ES-I3 (cell line): ENCODE results near the gene DCP1B.
A peak's percentile ranks its signal among the peaks of the same experiment; 100 is the strongest.

Experiments
- H3K36me3 ChIP-seq: 2 replicates; pipeline ENCODE4 v1.6.1; 2013; ENCODE audit warnings: mild to moderate bottlenecking, low read length, control low read depth, moderate library complexity; ENCODE audit not compliant: insufficient read depth
- H3K4me1 ChIP-seq: 2 replicates; pipeline ENCODE4 v1.6.1; 2013; ENCODE audit warnings: mild to moderate bottlenecking, control low read depth, low read length; ENCODE audit not compliant: insufficient read depth
- H3K9ac ChIP-seq: 2 replicates; pipeline ENCODE4 v1.6.1; 2013; ENCODE audit warnings: low read depth, mild to moderate bottlenecking, low read length, moderate library complexity
- H3K9me3 ChIP-seq: 2 replicates; pipeline ENCODE4 v1.6.1; 2013; ENCODE audit warnings: mild to moderate bottlenecking, low read length, moderate library complexity; ENCODE audit not compliant: control insufficient read depth, insufficient read depth

Gene DCP1B

GRCh38 chr12:2009623-2010022, 5.4 kb upstream of the DCP1B start:
- Histone ChIP-seq H3K9me3 (no peaks in the 10 kb centered on the region), H3K9ac (no peak overlapping the region), H3K4me1 (peaks cover 12% of the 10 kb centered on the region; the same call in 1 of the 2 replicates)

GRCh38 chr12:2008677-2009076, 4.4 kb upstream of the DCP1B start:
- Histone ChIP-seq H3K36me3 (no peaks in the 10 kb centered on the region), H3K4me1 (peaks cover 9% of the 10 kb centered on the region; the same call in 1 of the 2 replicates), H3K9ac (no peak overlapping the region), H3K9me3 (no peaks in the 10 kb centered on the region)

More at GRCh38 chr12:2009623-2010022, 5.4 kb upstream of the DCP1B start:
- H3K36me3 ChIP-seq, result no peaks in the 10 kb centered on the region

GRCh38 chr12:2003676-2004112, 563 bp downstream of the DCP1B start:
- H3K9ac ChIP-seq, result peak overlapping the region; percentile 62
- H3K4me1 ChIP-seq, result peaks cover 10% of the 10 kb centered on the region
- no peaks in the 10 kb centered on the region for H3K9me3 ChIP-seq
- H3K36me3 ChIP-seq, result no peaks in the 10 kb centered on the region

GRCh38 chr12:1995205-1995896, 8.9 kb downstream of the DCP1B start:
- Histone ChIP-seq H3K9ac (no peak overlapping the region), H3K4me1 (peaks cover 26% of the 10 kb centered on the region), H3K9me3 (no peaks in the 10 kb centered on the region), H3K36me3 (peaks cover 6% of the 10 kb centered on the region)

GRCh38 chr12:1994429-1995143, 9.7 kb downstream of the DCP1B start:
- Histone ChIP-seq H3K9ac (no peak overlapping the region), H3K4me1 (peaks cover 26% of the 10 kb centered on the region), H3K36me3 (peaks cover 6% of the 10 kb centered on the region), H3K9me3 (no peaks in the 10 kb centered on the region)

- H3K36me3 ChIP-seq, result peaks cover 6% of the 10 kb centered on the region
Observed at GRCh38 chr12:1993871-1994371, 10.3 kb downstream of the DCP1B start.

GRCh38 chr12:1993341-1993740, 10.9 kb downstream of the DCP1B start:
- Histone ChIP-seq H3K4me1 (peaks cover 23% of the 10 kb centered on the region), H3K36me3 (peaks cover 6% of the 10 kb centered on the region), H3K9me3 (no peaks in the 10 kb centered on the region), H3K9ac (no peak overlapping the region)

More at GRCh38 chr12:1993871-1994371, 10.3 kb downstream of the DCP1B start:
- no peaks in the 10 kb centered on the region for H3K9me3 ChIP-seq
- no peak overlapping the region for H3K9ac ChIP-seq
- peaks cover 26% of the 10 kb centered on the region for H3K4me1 ChIP-seq

- Histone ChIP-seq H3K9ac (no peak overlapping the region), H3K36me3 (peaks cover 6% of the 10 kb centered on the region), H3K4me1 (peaks cover 19% of the 10 kb centered on the region), H3K9me3 (no peaks in the 10 kb centered on the region)
Observed at GRCh38 chr12:1992732-1993131, 11.5 kb downstream of the DCP1B start.

- peaks cover 10% of the 10 kb centered on the region; the same call in 1 of the 2 replicates for H3K9me3 ChIP-seq
- H3K9ac ChIP-seq, result no peak overlapping the region
- peaks cover 6% of the 10 kb centered on the region for H3K36me3 ChIP-seq
- H3K4me1 ChIP-seq, result peaks cover 4% of the 10 kb centered on the region; the same call in 1 of the 2 replicates
Observed at GRCh38 chr12:1989111-1989510, 15.1 kb downstream of the DCP1B start.

GRCh38 chr12:1984759-1985158, 19.5 kb downstream of the DCP1B start:
- H3K36me3 ChIP-seq, result no peaks in the 10 kb centered on the region
- no peak overlapping the region for H3K9ac ChIP-seq
- H3K9me3 ChIP-seq, result peaks cover 10% of the 10 kb centered on the region; the same call in 1 of the 2 replicates
- peaks cover 4% of the 10 kb centered on the region; the same call in 1 of the 2 replicates for H3K4me1 ChIP-seq

GRCh38 chr12:1980282-1980681, 24.0 kb downstream of the DCP1B start:
- Histone ChIP-seq H3K4me1 (peaks cover 6% of the 10 kb centered on the region; the same call in 1 of the 2 replicates), H3K9ac (no peak overlapping the region), H3K9me3 (peaks cover 3% of the 10 kb centered on the region; the same call in 1 of the 2 replicates), H3K36me3 (no peaks in the 10 kb centered on the region)

- Histone ChIP-seq H3K9me3 (no peaks in the 10 kb centered on the region), H3K9ac (no peak overlapping the region), H3K36me3 (no peaks in the 10 kb centered on the region), H3K4me1 (peaks cover 6% of the 10 kb centered on the region; the same call in 1 of the 2 replicates)
Observed at GRCh38 chr12:1978078-1978862, 26.0 kb downstream of the DCP1B start.

GRCh38 chr12:1977588-1977987, 26.7 kb downstream of the DCP1B start:
- Histone ChIP-seq H3K9ac (no peak overlapping the region), H3K36me3 (no peaks in the 10 kb centered on the region), H3K4me1 (peaks cover 6% of the 10 kb centered on the region; the same call in 1 of the 2 replicates), H3K9me3 (no peaks in the 10 kb centered on the region)

GRCh38 chr12:1977109-1977508, 27.1 kb downstream of the DCP1B start:
- H3K9ac ChIP-seq, result no peak overlapping the region
- H3K36me3 ChIP-seq, result no peaks in the 10 kb centered on the region
- peaks cover 6% of the 10 kb centered on the region; the same call in 1 of the 2 replicates for H3K4me1 ChIP-seq
- H3K9me3 ChIP-seq, result no peaks in the 10 kb centered on the region
